HepG2 (cell line): ENCODE measurements around the gene DOK4. TPM values are rescaled to one million over a fixed set of nuclear protein-coding genes. Genes with fewer than 3 reads are reported as not detected.

Experiments used
- ATAC-seq: fragments of 200-7000 bp; cut with Tn5 transposase; 3 replicates; pipeline ENCODE4 v1.9.1; 2020; ENCODE audit warnings: mild to moderate bottlenecking, moderate library complexity
- BruUV-seq: library from RNA; stranded (reverse); fragments of 400-500 nt; replicated peaks from 2 replicates; lab custom pipeline; 2021; lab: Mats Ljungman, UMichigan
- CTCF ChIA-PET: fragments of 300-600 bp; formaldehyde crosslinking; extraction: SDS; loops from one replicate; lab custom pipeline; 2021; ENCODE audit warnings: low total read pairs, inconsistent platforms, low intra/inter-chr PET ratio; lab: Yijun Ruan, JAX
- POLR2A ChIA-PET: fragments of 350-600 bp; sonication (Branson Sonifier 250); formaldehyde crosslinking; loops from one replicate; lab custom pipeline; 2020; ENCODE audit warnings: antibody characterized with exemption, inconsistent platforms; lab: Yijun Ruan, JAX
- DNase-seq: peaks from one replicate; pipeline ENCODE4 v3.0.0-alpha.2; 2015; ENCODE audit warnings: low spot score
- FAIRE-seq: peaks from 3 replicates; lab custom pipeline; 2011; peaks lifted over from hg19 to GRCh38; lab: Jason Lieb, UNC
- H2AFZ ChIP-seq: one replicate; pipeline ENCODE4 v1.6.1; 2011; ENCODE audit warnings: low read length, inconsistent platforms
- H3K27ac ChIP-seq: fragments of 300-600 bp; 3 replicates; pipeline ENCODE4 v1.8.0; 2011; ENCODE audit warnings: mixed run types, mild to moderate bottlenecking, mixed read lengths, low read length, inconsistent platforms; ENCODE audit not compliant: insufficient read depth; ENCODE audit errors: extremely low read length
- H3K27me3 ChIP-seq, 2 experiments: fragments of 200-600 bp in 1 of 2; 2 replicates in 1 of 2; 3 replicates in 1 of 2; pipeline versions ENCODE4 v1.6.0 to v1.8.0; 2011; ENCODE audit warnings: low read length in 2 of 2, mild to moderate bottlenecking in 2 of 2, moderate library complexity in 2 of 2, inconsistent platforms in 1 of 2; ENCODE audit not compliant: insufficient read depth in 2 of 2, control insufficient read depth in 1 of 2
- H3K36me3 ChIP-seq, 2 experiments: fragments of 200-600 bp in 1 of 2; replicated peaks in 1 of 2; 2 replicates in 1 of 2; 3 replicates in 1 of 2; pipeline versions ENCODE4 v1.5.1 to v1.8.0; 2011; ENCODE audit warnings: low read length in 2 of 2, inconsistent platforms in 1 of 2; ENCODE audit not compliant: insufficient read depth in 2 of 2, control insufficient read depth in 1 of 2
- H3K4me1 ChIP-seq: 2 replicates; pipeline ENCODE4 v1.5.1; 2012; ENCODE audit warnings: low read length, inconsistent platforms; ENCODE audit not compliant: insufficient read depth
- H3K4me2 ChIP-seq: 2 replicates; pipeline ENCODE4 v1.6.0; 2011; ENCODE audit warnings: low read depth, low read length, inconsistent platforms
- H3K4me3 ChIP-seq, 3 experiments: fragments of 200-600 bp in 1 of 3; sonication (generic), shearing (Covaris generic) in 1 of 3; replicated peaks in 1 of 3; 2 replicates each; pipeline ENCODE4 v1.5.1; 2011 to 2016; ENCODE audit warnings: low read length in 3 of 3, inconsistent platforms in 2 of 3, low read depth in 2 of 3, mild to moderate bottlenecking in 2 of 3, control low read depth in 1 of 3, mixed read lengths in 1 of 3; ENCODE audit not compliant: insufficient read depth in 1 of 3
- H3K79me2 ChIP-seq: one replicate; pipeline ENCODE4 v1.6.1; 2011; ENCODE audit warnings: low read length, inconsistent platforms; ENCODE audit not compliant: insufficient read depth
- H3K9ac ChIP-seq: 2 replicates; pipeline ENCODE4 v1.6.0; 2011; ENCODE audit warnings: mild to moderate bottlenecking, low read depth, low read length, inconsistent platforms; ENCODE audit not compliant: insufficient read depth
- H3K9me3 ChIP-seq: 2 replicates; pipeline ENCODE4 v1.5.1; 2012; ENCODE audit warnings: mild to moderate bottlenecking, low read length
- H4K20me1 ChIP-seq: 2 replicates; pipeline ENCODE4 v1.6.0; 2011; ENCODE audit warnings: inconsistent platforms, mild to moderate bottlenecking, low read length, moderate library complexity; ENCODE audit not compliant: insufficient read depth
- MBD4 ChIP-seq: IDR thresholded peaks from 2 replicates; pipeline ENCODE4 v1.6.1; 2012; ENCODE audit warnings: low read length, inconsistent platforms, borderline replicate concordance
- NFE2 ChIP-seq: sonication (generic); formaldehyde crosslinking; IDR thresholded peaks from 2 replicates; pipeline ENCODE4 v1.4.0; 2020; ENCODE audit warnings: missing genetic modification reagents
- SRSF1 ChIP-seq: fragments of 200-400 bp; formaldehyde crosslinking; optimal IDR thresholded peaks from 2 replicates; pipeline ENCODE3; 2017; ENCODE audit warnings: mild to moderate bottlenecking, low read depth, low read length, moderate library complexity
- SSRP1 ChIP-seq: IDR thresholded peaks from 2 replicates; pipeline ENCODE4 v1.6.1; 2016; ENCODE audit warnings: control low read depth
- TEAD3 ChIP-seq: optimal IDR thresholded peaks from 2 replicates; pipeline ENCODE3; 2016; ENCODE audit warnings: borderline replicate concordance
- ZNF24 ChIP-seq: fragments of 450-650 bp; IDR thresholded peaks from 2 replicates; pipeline ENCODE4 v1.6.1; 2017; ENCODE audit warnings: antibody characterized with exemption, mild to moderate bottlenecking
- ZNF331 ChIP-seq: sonication (generic); formaldehyde crosslinking; IDR thresholded peaks from 2 replicates; pipeline ENCODE4 v1.4.0; 2020; ENCODE audit warnings: missing genetic modification reagents
- ZNF333 ChIP-seq: sonication (generic); formaldehyde crosslinking; IDR thresholded peaks from 2 replicates; pipeline ENCODE4 v1.4.0; 2020; ENCODE audit warnings: mild to moderate bottlenecking, missing genetic modification reagents, borderline replicate concordance
- WGBS: methylation state at CpG from one replicate; pipeline ENCODE4 v1.1.6; 2017; ENCODE audit warnings: low lambda C conversion rate; 5-methylcytosine and 5-hydroxymethylcytosine counted together
- in situ Hi-C: cut with HindIII; loops from 2 replicates; pipeline ENCODE4 v1.10.0; 2017; ENCODE audit warnings: low pct_unique_long_range_greater_than_20kb; ENCODE audit not compliant: extremely low pct_ligation_motif_present
- intact Hi-C: fragments of 100-400 bp; cut with micrococcal nuclease; formaldehyde crosslinking; loops from one replicate; pipeline ENCODE4 v1.10.0; 2022; ENCODE audit not compliant: unreplicated experiment
- polyA plus RNA-seq, 8 experiments: library from polyadenylated mRNA; depleted of rRNA in 3 of 8; stranded (reverse) in 7 of 8; unstranded in 1 of 8; fragments of >200 nt; fragmentation: Illumina TruSeq in 4 of 8; extraction: Trizol in 4 of 8; gene quantifications; 2 replicates each; pipeline versions ENCODE4 v1.2.1 to v1.2.3, GENCODE V29; 2011 to 2016; ENCODE audit warnings: low read depth in 4 of 8, missing spikeins in 1 of 8, mixed read lengths in 1 of 8; ENCODE audit not compliant: insufficient read depth in 1 of 8
- total RNA-seq, 5 experiments: library from RNA; depleted of rRNA; stranded (reverse); fragments of >200 nt; fragmentation: Illumina TruSeq; extraction: Trizol; gene quantifications; 2 replicates each; pipeline ENCODE4 v1.2.3, GENCODE V29; 2016; ENCODE audit warnings: low read depth in 1 of 5
- TF ChIP-seq, protein P1 (sequence below): IDR thresholded peaks from 2 replicates; pipeline ENCODE4 v1.6.1; 2016; ENCODE audit warnings: missing compliant biosample characterization, missing genetic modification reagents, borderline replicate concordance

DOK4 gene
- total and polyA plus RNA-seq, 2 of the 13 experiments (the other 11 are each of a cell fraction or from before 2014, with no cell fraction given), result 52.7 to 70.0 TPM

DNA sequence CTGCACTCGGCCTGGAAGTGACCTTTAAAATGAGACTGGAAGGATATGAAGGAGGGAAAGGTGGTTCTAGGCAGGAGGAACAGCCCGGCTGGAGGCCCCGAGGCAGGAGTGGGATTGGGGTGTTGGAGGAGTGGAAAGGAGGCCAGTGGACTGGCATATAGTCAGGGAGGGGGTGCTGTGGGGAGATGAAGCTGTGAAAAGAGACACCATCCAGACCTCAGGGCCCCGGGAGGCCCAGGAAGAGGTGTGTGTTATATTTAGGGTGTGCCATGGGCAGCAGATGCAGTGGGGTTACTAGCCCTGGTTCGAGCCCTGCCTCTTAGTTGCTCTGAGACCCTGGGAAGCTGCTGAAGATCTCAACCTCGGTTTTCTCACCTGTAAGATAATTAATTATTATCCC lies 18.9 kb upstream of the DOK4 start (continued):
- no peak for TF ChIP-seq NFE2 (CRISPR knock-in tag)
- no peak for TF ChIP-seq SSRP1 (CRISPR knock-in tag)
- TF ChIP-seq ZNF331, result no peak

DNA sequence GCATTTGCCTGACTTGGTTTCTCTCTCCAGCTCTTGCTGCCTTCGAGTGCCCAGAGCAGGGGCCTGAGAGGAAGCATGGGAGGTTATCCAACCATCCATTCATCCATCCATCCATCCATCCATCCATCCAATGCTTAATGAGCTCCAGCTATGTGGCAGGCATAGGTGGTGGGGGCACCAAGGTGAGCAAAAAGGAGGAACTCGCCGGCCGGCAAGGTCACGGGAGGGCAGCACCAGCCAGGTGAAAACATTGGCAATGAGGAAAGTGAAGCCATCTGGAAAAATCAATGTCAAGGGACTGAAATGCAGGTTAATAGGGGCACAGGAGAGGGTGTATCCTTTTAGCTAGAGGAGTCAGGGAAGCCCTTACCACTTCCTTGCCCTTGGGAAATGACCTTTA lies 18.2 kb upstream of the DOK4 start:
- H2AFZ ChIP-seq, result no peak overlapping the region
- intact Hi-C loops, result no loop called here
- no peak overlapping the region for H3K4me2 ChIP-seq
- H4K20me1 ChIP-seq, result no peaks in the 10 kb centered on the region
- H3K4me1 ChIP-seq, result peaks cover 41% of the 10 kb centered on the region
- DNase-seq (no peak), FAIRE-seq (no peak), ATAC-seq (no peak)
- H3K79me2 ChIP-seq, result no peaks in the 10 kb centered on the region
- POLR2A ChIA-PET, result no interaction called here
- no peaks in the 10 kb centered on the region for H3K36me3 ChIP-seq
- TF ChIP-seq MBD4 (no peak), ZNF333 (no peak), TEAD3 (CRISPR knock-in tag) (no peak), SRSF1 (no peak), ZNF24 (no peak)
- TF ChIP-seq, protein P1, sequence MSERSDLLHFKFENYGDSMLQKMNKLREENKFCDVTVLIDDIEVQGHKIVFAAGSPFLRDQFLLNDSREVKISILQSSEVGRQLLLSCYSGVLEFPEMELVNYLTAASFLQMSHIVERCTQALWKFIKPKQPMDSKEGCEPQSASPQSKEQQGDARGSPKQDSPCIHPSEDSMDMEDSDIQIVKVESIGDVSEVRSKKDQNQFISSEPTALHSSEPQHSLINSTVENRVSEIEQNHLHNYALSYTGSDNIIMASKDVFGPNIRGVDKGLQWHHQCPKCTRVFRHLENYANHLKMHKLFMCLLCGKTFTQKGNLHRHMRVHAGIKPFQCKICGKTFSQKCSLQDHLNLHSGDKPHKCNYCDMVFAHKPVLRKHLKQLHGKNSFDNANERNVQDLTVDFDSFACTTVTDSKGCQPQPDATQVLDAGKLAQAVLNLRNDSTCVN (CRISPR knock-in tag), result no peak
- 39% methylated on average over 5 of the region's 5 CpGs for WGBS
- no peak overlapping the region for H3K27ac ChIP-seq
- in situ Hi-C loops, result no loop called here
- H3K4me3 ChIP-seq, result no peak overlapping the region
- no peak overlapping the region for H3K9ac ChIP-seq
- peaks cover 8 to 51% of the 10 kb centered on the region in 2 experiments; a peak in 4 of 5 replicates for H3K27me3 ChIP-seq
- no peaks in the 10 kb centered on the region for H3K9me3 ChIP-seq
- CTCF ChIA-PET, result no interaction called here
- BruUV-seq, result no TSS peak
